Epithelial cell of esophagus (primary cell): ENCODE results near the gene TAGLN3.

Experiments used
- DNase-seq: peaks from one replicate; pipeline ENCODE4 v3.0.0; 2010; ENCODE audit warnings: low read depth
- H3K4me3 ChIP-seq: 2 replicates; pipeline ENCODE4 v1.5.1; 2011; ENCODE audit warnings: mild to moderate bottlenecking, low read length, control low read depth
- CTCF ChIP-seq: IDR thresholded peaks from 2 replicates; pipeline ENCODE4 v1.5.1; 2011; ENCODE audit warnings: low read depth, mild to moderate bottlenecking, low read length, control low read depth, inconsistent platforms; ENCODE audit not compliant: insufficient read depth; ENCODE audit errors: missing control alignments

Gene TAGLN3

GRCh38 chr3:112043621-112044201 lies 45.0 kb downstream of the TAGLN3 start:
- H3K4me3 ChIP-seq = no peak overlapping the region
- peak; percentile 75 for DNase-seq
- TF ChIP-seq CTCF = peak; percentile 88

DNA sequence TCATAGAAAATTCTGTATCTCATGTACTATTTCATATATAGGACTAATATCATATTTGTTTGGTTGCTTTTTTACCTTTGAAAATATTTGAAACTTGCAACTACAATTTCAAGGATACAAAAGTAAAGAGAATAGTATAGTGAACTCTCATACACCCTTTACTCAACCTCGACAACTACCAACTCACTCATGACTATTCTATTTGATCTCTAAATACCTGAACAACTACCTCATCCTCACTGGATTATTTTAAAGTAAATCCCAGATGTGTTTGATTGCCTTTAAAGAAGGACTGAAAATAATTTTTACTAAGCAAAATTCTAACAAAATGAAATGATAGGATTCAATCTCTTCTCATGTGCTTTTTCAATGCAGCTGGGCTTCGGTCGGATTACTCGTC lies 47.9 kb downstream of the TAGLN3 start:
- H3K4me3 ChIP-seq = no peak overlapping the region
- TF ChIP-seq CTCF = no peak
- peak; percentile 66 for DNase-seq

- TF ChIP-seq CTCF = no peak
- DNase-seq = peak; percentile 15
- H3K4me3 ChIP-seq = no peak overlapping the region
These were observed 48.5 kb downstream of the TAGLN3 start for GRCh38 chr3:112047264-112047663.

- TF ChIP-seq CTCF = no peak
- no peak overlapping the region for H3K4me3 ChIP-seq
- DNase-seq = no peak
These were observed 50.2 kb downstream of the TAGLN3 start for GRCh38 chr3:112048911-112049310.

GRCh38 chr3:112053229-112053628 lies 54.5 kb downstream of the TAGLN3 start:
- no peak for TF ChIP-seq CTCF
- no peak for DNase-seq
- H3K4me3 ChIP-seq = no peak overlapping the region

DNA sequence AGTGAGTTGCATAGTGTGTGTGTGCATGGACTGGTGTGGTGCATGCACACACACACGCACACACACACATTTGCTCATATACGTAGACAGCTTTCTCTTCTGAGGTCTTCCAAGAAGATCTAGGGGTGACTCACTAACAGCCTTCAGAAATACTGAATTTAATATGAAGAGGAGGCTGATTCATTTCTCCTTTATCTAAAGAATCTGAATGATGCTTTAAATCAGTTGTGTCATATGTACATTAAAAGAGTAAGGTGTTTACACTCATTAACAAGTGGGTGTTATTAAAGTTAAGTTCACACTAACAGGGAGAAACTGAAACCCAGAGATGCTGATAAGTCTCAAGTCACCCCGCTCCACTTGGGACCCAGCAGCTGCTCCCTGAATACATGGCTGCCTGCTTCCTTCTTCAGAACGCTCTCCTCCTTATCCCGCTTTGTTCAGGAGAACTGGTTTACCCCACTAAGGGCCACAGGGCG lies 57.8 kb downstream of the TAGLN3 start:
- no peak overlapping the region for H3K4me3 ChIP-seq
- TF ChIP-seq CTCF = no peak
- DNase-seq = peak; percentile 72

- no peak overlapping the region for H3K4me3 ChIP-seq
- DNase-seq = no peak
- no peak for TF ChIP-seq CTCF
These were observed 60.8 kb downstream of the TAGLN3 start for GRCh38 chr3:112059497-112059896.
